Colonic mucosa (tissue), 4 donors: ENCODE measurements around the gene RFX4. TPM values are rescaled to one million over a fixed set of nuclear protein-coding genes. Genes with fewer than 3 reads are reported as not detected.

ENCODE experiments used
- DNase-seq: peaks from one replicate; pipeline ENCODE4 v3.0.0-alpha.2; 2020
- H3K27ac ChIP-seq: fragments of 200-600 bp; one replicate; pipeline ENCODE4 v1.8.0; 2021
- H3K27me3 ChIP-seq: fragments of 200-600 bp; one replicate; pipeline ENCODE4 v1.8.0; 2021
- H3K36me3 ChIP-seq: fragments of 200-600 bp; one replicate; pipeline ENCODE4 v1.8.0; 2021
- H3K4me1 ChIP-seq: fragments of 200-600 bp; one replicate; pipeline ENCODE4 v1.8.0; 2021; ENCODE audit warnings: mild to moderate bottlenecking
- H3K4me3 ChIP-seq: fragments of 200-600 bp; one replicate; pipeline ENCODE4 v1.8.0; 2021
- H3K9ac ChIP-seq, 2 donors: one replicate each; pipeline ENCODE4 v1.7.0; 2013; ENCODE audit warnings: control low read depth in 2 of 2, low read depth in 2 of 2, low read length in 2 of 2
- H3K9me3 ChIP-seq: fragments of 200-600 bp; one replicate; pipeline ENCODE4 v1.8.0; 2021
- intact Hi-C: fragments of 100-400 bp; cut with DNase I; formaldehyde crosslinking; loops from one replicate; pipeline ENCODE4 v1.14.1; 2022
- total RNA-seq, 2 donors: library from RNA; stranded (reverse); fragmentation: NEBNext Ultra II Directional in 1 of 2; extraction: Animal tissue kit (Norgen Biotek cat#: 25700) in 1 of 2; gene quantifications; one replicate each; pipeline ENCODE4 v1.2.1, GENCODE V29; 2021
- TF ChIP-seq, protein P1 (sequence below): fragments of 200-600 bp; IDR thresholded peaks from one replicate; pipeline ENCODE4 v1.8.0; 2022; ENCODE audit warnings: antibody characterized with exemption, mild to moderate bottlenecking
- donor health status: healthy.
- donor health status: DM: no; HTN: no; CAD: no.
- donor health status: DM: no; HTN: no; CAD: no.

Gene RFX4
- total RNA-seq, 2 donors from 2014 or later = not detected

GRCh38 chr12:106644335-106645073 lies 61.7 kb downstream of the RFX4 start:
- no peaks in the 10 kb centered on the region for H3K4me1 ChIP-seq
- TF ChIP-seq, protein P1, sequence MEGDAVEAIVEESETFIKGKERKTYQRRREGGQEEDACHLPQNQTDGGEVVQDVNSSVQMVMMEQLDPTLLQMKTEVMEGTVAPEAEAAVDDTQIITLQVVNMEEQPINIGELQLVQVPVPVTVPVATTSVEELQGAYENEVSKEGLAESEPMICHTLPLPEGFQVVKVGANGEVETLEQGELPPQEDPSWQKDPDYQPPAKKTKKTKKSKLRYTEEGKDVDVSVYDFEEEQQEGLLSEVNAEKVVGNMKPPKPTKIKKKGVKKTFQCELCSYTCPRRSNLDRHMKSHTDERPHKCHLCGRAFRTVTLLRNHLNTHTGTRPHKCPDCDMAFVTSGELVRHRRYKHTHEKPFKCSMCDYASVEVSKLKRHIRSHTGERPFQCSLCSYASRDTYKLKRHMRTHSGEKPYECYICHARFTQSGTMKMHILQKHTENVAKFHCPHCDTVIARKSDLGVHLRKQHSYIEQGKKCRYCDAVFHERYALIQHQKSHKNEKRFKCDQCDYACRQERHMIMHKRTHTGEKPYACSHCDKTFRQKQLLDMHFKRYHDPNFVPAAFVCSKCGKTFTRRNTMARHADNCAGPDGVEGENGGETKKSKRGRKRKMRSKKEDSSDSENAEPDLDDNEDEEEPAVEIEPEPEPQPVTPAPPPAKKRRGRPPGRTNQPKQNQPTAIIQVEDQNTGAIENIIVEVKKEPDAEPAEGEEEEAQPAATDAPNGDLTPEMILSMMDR = no peak
- H3K9me3 ChIP-seq = no peaks in the 10 kb centered on the region
- intact Hi-C loops = no loop called here
- H3K36me3 ChIP-seq = no peaks in the 10 kb centered on the region
- no peak overlapping the region for H3K27ac ChIP-seq
- DNase-seq = no peak
- no peak overlapping the region for H3K9ac ChIP-seq
- no peaks in the 10 kb centered on the region for H3K27me3 ChIP-seq
- H3K4me3 ChIP-seq = no peak overlapping the region

DNA sequence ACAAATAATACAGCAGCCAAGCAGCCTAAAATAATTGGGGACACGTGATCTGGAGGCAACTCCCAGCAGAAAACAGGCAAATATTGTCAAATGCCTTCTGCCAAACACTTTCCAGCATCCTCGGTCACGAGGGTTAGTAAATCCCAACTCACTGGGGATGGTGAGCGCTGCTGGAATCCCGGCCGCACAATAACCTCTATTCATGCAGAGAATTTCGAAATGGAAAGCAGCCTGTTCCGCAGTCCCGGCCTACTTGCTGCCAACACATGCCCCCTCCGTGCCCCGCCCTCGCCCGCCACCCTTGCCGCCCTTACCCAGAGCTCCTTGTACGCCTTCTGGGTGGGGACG lies 62.2 kb downstream of the RFX4 start:
- no peaks in the 10 kb centered on the region for H3K36me3 ChIP-seq
- no peak overlapping the region for H3K27ac ChIP-seq
- H3K4me1 ChIP-seq = no peaks in the 10 kb centered on the region
- TF ChIP-seq, protein P1 = no peak
- DNase-seq = peak; percentile 78
- no peak overlapping the region for H3K4me3 ChIP-seq
- H3K9ac ChIP-seq = no peak overlapping the region
- H3K27me3 ChIP-seq = no peaks in the 10 kb centered on the region
- H3K9me3 ChIP-seq = no peaks in the 10 kb centered on the region
- intact Hi-C loops = no loop called here

DNA sequence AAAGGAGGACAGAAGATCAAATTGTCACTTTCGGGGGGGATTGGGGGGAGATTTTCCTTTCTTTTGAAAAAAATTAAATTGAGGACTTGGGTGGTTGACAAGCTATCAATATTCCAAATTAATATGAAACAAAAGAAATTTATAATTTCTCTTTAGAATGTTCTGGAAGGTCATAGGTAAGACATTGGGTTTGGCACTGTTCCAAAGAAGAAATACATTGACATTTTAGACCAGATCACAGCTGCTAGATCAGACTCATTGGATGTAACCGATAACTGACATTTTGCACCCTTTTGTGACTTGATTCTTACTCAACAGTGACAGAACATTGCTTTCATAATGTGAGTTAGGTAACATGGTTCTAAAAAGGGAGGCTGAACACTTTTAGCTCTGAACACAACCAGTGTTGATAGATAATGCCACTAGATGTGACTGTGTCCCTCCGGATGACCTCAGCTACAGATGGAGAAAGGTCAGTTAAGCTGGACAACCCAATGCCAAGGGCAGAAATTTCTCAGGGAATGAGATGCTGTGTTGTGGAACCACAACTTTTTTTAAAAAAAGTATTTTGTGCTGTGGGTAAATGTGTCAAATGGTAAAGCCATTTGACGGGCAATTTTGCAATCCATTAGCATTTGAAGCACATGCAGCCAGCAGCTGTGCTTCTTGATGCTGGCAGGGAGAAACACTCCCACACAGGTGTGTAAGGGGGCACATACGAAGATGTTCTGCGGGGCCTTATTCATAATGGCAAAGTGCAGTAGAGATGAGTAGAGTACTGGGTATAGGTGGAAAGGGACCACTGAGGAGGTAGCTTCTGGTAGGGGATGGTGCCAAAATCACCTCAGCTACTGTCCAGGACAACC lies 62.9 kb downstream of the RFX4 start:
- H3K4me1 ChIP-seq = no peaks in the 10 kb centered on the region
- H3K4me3 ChIP-seq = no peak overlapping the region
- intact Hi-C loops = no loop called here
- no peak overlapping the region for H3K27ac ChIP-seq
- TF ChIP-seq, protein P1 = no peak
- DNase-seq = no peak
- no peaks in the 10 kb centered on the region for H3K9me3 ChIP-seq
- H3K27me3 ChIP-seq = no peaks in the 10 kb centered on the region
- no peaks in the 10 kb centered on the region for H3K36me3 ChIP-seq
- H3K9ac ChIP-seq = no peak overlapping the region

- no peak overlapping the region for H3K4me3 ChIP-seq
- no peaks in the 10 kb centered on the region for H3K36me3 ChIP-seq
- H3K27me3 ChIP-seq = no peaks in the 10 kb centered on the region
- DNase-seq = no peak
- no peak overlapping the region for H3K27ac ChIP-seq
- TF ChIP-seq, protein P1 = no peak
- intact Hi-C loops = no loop called here
- no peaks in the 10 kb centered on the region for H3K9me3 ChIP-seq
- no peaks in the 10 kb centered on the region for H3K4me1 ChIP-seq
- H3K9ac ChIP-seq = no peak overlapping the region
Observed at GRCh38 chr12:106646472-106646871, 63.7 kb downstream of the RFX4 start.

DNA sequence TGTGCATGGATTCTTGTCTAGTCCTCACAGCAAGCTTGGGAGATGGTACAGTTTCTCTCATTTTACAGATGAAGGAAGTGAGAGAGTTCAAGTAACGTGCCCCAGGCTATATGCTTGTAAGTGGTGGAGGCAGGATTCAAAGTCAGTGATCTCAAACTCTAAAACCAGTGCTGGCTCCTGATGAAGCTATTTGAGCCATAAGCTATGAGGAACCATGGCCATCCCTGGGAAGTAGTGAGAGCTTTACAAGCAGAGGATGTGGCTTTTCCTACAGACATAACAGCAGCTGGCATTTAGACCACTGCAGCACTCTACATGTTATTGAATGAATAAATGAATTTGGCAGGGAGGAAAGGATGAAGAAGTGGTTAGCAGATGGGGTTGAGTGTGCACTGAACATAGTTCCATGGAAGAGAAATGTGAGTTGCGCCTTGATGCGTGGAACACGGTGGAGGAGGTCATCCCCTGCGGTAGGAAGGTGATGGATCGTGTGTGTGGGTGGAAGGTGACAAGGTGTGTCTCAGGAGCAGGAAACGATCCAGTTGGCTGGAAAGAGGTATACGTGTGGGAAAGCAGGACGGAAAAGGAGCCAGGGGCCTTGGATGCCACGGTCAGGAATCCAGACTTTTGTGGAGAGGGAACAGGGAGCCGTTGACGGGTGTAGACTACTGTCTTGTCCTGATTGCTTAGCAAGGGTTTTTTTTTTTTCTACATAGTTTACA lies 65.2 kb downstream of the RFX4 start:
- Histone ChIP-seq H3K9ac (no peak overlapping the region), H3K4me1 (no peaks in the 10 kb centered on the region), H3K36me3 (no peaks in the 10 kb centered on the region), H3K27me3 (no peaks in the 10 kb centered on the region), H3K9me3 (no peaks in the 10 kb centered on the region), H3K27ac (no peak overlapping the region), H3K4me3 (no peak overlapping the region)
- peak; percentile 32 for DNase-seq
- intact Hi-C loops = no loop called here
- TF ChIP-seq, protein P1 = no peak
